Hematopoietic multipotent progenitor cell treated with erythropoietin and hydrocortisone succinate and interleukin-3 and kit ligand, for 15 days (in vitro differentiated cells): Measurements from ENCODE around the gene SNF8.

Source experiments
- DNase-seq: peaks from one replicate; pipeline ENCODE4 v3.0.0-alpha.2; 2015; ENCODE audit warnings: low spot score

The SNF8 gene

GRCh38 chr17:48928876-48929811 is 15.5 kb downstream of the SNF8 start:
- no peak for DNase-seq

GRCh38 chr17:48927978-48928745 is 16.5 kb downstream of the SNF8 start:
- no peak for DNase-seq

GRCh38 chr17:48925991-48926342 is 18.7 kb downstream of the SNF8 start:
- no peak for DNase-seq

DNA sequence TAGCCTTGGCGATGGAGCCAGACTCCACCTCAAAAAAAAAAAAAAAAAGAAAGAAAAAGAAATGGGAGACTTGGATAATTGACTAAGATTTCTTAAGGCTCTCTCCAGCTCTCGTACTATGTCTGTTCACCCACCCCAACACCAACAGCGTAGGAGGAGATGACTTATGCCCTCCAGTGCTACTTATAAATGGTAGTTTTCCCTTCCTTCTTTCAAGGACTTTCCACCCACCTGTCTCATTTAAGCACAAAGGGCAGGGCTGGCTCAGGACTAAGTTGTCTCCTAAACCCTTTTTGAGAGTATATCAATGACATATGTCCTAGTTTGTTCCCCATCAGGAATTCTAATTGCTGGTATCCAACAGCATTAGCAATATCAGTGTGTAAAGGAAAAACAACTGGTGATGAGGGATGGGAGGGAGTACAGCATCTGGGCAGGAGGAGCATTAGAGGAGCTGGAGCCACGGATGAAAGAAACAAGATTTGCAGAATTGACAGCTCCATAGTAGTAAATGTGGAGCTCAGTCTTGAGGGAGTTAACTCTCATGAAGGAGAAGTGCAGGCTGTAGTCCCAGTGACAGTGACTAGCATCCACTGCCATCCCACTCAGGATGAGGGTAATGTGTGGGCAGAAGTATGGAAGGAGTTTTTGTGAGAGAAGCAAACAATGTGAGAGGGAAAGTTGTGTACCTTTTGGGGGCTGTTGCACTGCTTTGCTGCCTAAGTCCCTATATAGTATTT is 19.2 kb downstream of the SNF8 start:
- no peak for DNase-seq

GRCh38 chr17:48915459-48916282 is 29.0 kb downstream of the SNF8 start:
- no peak for DNase-seq

DNA sequence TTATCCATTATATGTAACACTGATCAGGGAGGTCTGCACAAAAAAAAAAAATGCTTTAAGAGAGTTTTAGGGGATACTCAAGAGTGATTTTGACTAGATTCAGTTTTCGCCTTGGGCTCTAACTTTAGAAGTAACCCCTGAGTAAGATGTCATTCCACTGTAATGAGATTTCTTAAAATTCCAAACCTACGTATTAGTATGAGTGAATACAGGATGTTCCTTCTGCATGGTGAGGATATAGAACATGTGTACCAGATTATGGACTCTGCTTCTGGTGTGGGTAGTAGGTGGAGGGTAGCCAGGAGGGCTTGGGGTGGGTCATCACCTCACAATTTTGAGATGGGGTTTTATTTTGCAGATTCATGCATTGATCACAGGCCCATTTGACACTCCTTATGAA is 32.2 kb downstream of the SNF8 start:
- no peak for DNase-seq

DNA sequence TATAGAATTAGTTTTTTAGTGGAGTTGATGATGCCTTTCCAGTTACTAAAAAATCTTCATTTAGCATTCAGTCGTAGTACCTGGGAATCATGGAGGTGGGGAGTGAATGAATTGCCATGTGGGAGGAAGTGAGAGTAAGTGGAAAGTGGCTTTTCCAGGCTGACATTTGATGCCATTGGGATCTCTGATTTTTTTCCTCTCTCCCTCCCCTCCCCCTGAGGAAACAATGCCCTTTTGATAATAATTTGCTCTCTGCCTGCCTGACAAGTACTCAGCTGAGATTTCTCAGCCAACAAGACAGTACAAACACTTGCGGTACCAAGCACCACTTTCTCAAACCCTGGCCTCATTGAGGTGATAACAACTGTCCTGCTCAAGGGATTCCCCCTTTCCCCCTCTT is 34.3 kb downstream of the SNF8 start:
- DNase-seq = no peak

GRCh38 chr17:48909783-48910182 is 34.9 kb downstream of the SNF8 start:
- DNase-seq = no peak

- peak; percentile 24 for DNase-seq
Observed at GRCh38 chr17:48908853-48909394, 35.7 kb downstream of the SNF8 start.

DNA sequence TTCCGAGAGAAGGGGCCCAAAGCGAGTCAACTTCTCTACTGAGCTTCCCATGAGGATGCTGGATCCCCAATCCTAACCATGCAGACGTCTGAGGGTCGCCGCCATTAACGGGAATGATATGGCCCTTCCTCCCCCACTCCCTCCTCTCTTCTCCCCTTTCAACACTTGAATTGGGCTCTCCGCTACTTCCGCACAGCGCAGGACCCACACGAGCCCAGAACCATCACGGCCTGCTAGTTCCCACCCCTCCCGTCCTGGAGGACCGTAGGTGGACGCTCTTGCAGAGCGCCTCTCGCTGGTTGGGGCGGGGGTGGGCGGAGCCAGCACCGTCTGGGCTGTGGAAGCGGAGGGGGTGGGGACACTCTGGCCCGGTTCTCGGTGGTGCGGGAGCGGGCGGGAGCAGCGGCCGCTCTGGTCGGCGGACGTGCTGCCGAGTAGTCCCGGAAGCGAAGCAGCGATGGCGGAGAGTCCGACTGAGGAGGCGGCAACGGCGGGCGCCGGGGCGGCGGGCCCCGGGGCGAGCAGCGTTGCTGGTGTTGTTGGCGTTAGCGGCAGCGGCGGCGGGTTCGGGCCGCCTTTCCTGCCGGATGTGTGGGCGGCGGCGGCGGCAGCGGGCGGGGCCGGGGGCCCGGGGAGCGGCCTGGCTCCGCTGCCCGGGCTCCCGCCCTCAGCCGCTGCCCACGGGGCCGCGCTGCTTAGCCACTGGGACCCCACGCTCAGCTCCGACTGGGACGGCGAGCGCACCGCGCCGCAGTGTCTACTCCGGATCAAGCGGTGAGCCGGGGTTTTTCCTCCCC is 36.4 kb downstream of the SNF8 start, which contains the start of gene UBE2Z:
TSS of gene UBE2Z (plus strand) at position 361 of the 797 bp plus-strand sequence. CDS start at position 458, 97 bp downstream.
- peak; percentile 95 for DNase-seq

- DNase-seq = peak; percentile 52
Observed at GRCh38 chr17:48907713-48908046, 37.0 kb downstream of the SNF8 start.

- no peak for DNase-seq
Observed at GRCh38 chr17:48905987-48906515, 38.6 kb downstream of the SNF8 start.

- DNase-seq = no peak
Observed at GRCh38 chr17:48904428-48904827, 40.2 kb downstream of the SNF8 start.

DNA sequence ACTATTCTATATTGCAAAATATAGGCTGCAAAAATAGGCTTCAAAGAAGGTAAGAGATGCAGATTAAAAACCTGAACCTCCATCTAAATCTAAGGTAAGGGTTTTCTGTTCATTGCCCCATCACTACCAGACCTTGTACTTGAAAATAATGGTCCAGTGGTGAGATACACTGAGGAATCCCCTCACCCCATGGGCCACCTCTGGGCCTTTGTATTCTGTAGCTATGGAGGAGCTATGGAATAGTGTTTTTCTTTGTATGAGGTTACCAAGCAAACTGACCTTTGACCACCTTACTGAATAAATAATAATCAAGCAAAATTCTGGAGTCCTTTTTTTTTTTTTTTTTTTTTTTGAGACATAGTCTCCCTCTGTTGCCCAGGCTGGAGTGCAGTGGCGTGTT is 41.2 kb downstream of the SNF8 start:
- no peak for DNase-seq

DNA sequence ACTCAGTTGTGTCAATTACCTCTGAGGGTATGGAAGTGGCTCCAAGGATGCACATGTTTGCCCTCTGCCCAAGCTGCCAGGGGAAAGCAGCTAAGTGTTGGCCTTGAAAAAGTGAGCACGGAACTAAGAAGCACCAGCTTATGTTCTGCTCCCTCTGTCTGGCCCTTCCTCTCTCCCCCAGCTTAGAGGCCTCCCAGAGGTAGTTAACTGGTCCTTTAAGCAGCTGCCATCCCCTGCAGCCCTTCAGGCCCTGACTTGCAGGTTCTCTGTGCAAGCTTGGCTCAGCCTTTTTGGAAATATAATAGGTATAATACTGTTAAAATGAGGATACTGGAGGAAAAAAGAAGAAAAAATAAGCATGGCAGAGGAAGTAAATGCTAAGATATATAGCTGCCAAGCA is 43.4 kb downstream of the SNF8 start:
- no peak for DNase-seq

DNA sequence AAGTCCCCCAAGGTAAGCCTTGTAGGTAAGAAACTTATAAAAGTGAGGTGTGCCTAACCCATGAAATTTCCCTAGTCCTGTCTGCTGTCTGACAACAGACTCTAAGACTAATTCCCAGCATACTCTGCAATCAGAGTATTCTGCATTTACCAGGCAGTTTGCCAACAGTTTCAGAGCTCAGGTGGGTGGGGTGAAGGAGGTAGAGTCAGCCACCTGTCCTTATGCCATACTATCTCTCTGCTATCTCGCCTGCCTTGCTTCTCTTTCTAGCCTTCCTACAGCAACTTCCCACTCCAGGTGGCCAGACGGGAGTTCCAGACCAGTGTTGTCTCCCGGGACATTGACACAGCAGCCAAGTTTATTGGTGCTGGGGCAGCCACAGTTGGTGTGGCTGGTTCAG is 49.8 kb downstream of the SNF8 start:
- DNase-seq = no peak

DNA sequence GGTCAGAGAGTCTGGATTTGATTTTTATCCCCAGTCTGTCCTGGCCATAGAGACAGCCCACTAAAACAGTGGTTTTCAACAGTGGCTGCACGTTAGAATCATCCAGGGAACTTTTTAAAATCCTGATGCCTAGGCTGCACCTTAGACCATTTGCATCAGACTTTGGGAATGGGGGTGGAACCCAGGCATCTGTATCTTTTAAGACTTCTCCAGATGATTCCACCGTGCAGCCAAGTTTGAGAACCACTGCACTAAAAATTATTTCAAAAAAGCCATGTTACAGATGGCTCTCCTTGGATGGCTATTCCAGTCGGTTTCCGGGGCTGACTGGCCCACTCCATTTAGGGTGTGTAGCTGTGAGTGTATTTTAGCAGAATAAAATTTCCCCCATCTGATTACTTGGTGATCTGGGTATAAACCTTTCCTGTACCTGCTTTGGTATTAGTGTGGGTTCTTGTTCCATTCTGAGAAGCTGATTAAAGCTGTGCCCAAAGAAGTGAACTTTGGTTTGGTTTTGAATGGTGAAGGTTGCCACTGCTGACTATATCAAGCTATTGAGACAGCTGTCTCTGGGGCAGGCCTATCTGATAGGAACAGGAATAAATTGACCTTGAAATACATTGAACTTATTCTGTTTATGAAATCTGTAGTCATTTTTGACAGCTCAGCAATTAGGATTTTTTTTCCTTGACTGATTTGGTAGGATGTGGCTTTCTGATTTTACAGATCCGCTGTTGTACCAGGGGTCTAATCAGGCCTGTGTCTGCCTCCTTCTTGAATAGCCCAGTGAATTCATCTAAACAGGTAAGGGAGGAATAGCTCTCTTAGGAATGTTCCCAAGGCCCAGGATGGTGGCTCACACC is 50.8 kb downstream of the SNF8 start:
- DNase-seq = no peak

DNA sequence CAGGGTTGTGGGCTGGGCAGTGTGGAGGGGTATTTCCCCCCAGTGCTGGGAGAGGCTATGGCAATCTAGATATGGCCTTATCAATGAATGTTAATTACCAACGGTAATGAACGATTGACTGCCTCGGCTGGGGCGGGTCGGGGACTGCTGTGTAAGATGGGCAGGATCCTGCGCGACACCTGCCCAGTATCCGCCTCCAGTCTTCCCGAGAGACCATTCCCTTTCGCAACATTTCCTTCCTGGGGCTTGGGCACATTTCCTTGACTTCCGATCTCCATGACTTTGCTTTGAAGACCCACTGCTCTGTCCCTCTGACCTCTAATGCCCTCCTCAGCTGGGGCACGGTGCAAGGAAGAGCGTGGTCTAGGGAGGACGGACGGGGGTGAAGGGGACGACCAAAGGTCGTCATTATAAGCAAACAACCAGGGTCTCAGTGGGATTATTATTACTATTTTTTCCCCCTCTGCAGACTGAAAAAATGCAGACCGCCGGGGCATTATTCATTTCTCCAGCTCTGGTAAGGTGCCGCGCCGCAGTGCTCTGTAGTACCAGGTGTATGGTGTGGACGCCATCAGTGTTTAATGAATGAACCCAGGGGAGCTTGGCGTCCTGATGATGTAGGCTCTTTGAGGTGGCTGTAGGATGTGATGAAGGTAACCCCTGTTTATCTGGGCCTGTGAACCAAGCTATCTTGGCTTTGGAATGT is 51.5 kb downstream of the SNF8 start:
- DNase-seq = no peak

DNA sequence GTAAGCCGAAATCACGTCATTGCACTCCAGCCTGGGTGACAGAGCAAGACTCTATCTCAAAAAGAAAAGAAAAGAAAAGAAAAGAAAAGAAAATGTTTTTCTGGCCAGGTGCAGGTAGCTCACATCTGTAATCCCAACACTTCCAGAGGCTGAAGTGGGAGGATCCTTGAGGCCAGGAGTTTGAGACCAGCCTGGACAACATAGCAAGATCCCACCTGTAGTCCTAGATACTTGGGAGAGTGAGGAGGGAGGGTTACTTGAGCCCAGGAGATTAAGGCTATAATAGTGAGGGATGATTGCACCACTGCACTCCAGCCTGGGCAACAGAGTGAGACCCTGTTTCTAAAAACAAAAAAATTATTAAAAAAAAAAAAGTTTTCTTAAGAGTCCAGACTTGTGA is 54.6 kb downstream of the SNF8 start:
- DNase-seq = no peak
